ENCODE measurements around the gene CZIB.

The CZIB gene

DNA sequence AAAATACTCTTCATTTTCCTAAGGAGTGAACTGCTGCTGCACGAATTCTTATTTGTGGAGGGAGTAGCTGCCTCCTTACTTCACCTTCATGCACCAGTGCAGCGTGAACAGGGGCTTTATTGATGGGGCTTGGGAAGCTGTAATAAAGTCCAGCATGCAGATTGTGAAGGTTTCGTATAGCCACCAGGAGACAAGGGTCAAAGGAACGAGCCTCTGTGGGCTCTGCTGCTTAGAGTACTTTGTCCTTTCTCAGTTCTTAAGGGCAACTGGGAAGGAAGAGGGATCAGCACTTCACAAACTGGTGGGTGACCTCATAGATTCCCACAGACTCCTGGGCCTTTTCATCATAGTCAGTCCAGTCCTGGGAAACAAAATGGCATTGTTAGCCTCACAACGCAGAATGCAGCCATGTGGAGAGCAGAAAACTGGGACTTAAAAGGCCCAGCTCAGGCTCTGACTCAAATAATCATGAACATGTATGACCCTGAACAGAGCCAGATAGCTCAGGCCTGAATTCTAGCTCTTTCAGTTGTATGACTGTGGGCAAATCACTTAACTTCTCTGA is 6.0 kb downstream of the CZIB start:
- no peak for TF ChIP-seq EZH2 (optimal IDR thresholded peaks at IDR 0.05; ENCODE audit: low read depth, low read length)
- no peak for TF ChIP-seq CTCF (IDR thresholded peaks at IDR 0.05; ENCODE audit: low read length)
- no peak for TF ChIP-seq EZH2phosphoT487 (IDR thresholded peaks at IDR 0.05; ENCODE audit: low read length)
- H3K4me1 ChIP-seq (ENCODE audit: low read length): peaks cover 4% of the 10 kb centered on the region; the same call in 1 of the 2 replicates
- no peaks in the 10 kb centered on the region for H3K27me3 ChIP-seq (replicated peaks; ENCODE audit: insufficient read depth, low read length)
- no peaks in the 10 kb centered on the region for H3F3A ChIP-seq (ENCODE audit: insufficient read depth, low read length)
- no peaks in the 10 kb centered on the region for H3K9me3 ChIP-seq (replicated peaks; ENCODE audit: insufficient read depth, low read length)
- H2AFZ ChIP-seq (ENCODE audit: low read length): no peak overlapping the region
- no peak overlapping the region for H3K4me2 ChIP-seq (ENCODE audit: low read depth, low read length)
- H3K27ac ChIP-seq (ENCODE audit: low read length): no peak overlapping the region
- no peaks in the 10 kb centered on the region for H4K20me1 ChIP-seq (ENCODE audit: insufficient read depth, low read length)
- DNase-seq: no peak
- H3K36me3 ChIP-seq (replicated peaks; ENCODE audit: insufficient read depth, low read length): no peaks in the 10 kb centered on the region
- H3K9ac ChIP-seq (ENCODE audit: low read length): no peak overlapping the region
- H3K9me2 ChIP-seq (replicated peaks; ENCODE audit: insufficient read depth, low read length): no peaks in the 10 kb centered on the region
- H3K4me3 ChIP-seq (ENCODE audit: low read length): no peak overlapping the region
- peaks cover 3% of the 10 kb centered on the region for H3K79me2 ChIP-seq (ENCODE audit: low read length)

- Histone ChIP-seq H3K9me3 (replicated peaks; ENCODE audit: insufficient read depth, low read length) (no peaks in the 10 kb centered on the region), H3K4me3 (ENCODE audit: low read length) (no peak overlapping the region)
Observed at GRCh38 chr1:53210954-53211353, 9.5 kb downstream of the CZIB start.

GRCh38 chr1:53210352-53210751 is 10.1 kb downstream of the CZIB start:
- Histone ChIP-seq H3K4me2 (ENCODE audit: low read depth, low read length) (no peak overlapping the region), H3K36me3 (replicated peaks; ENCODE audit: insufficient read depth, low read length) (0 out of 2 replicates have a peak, but pooled peaks cover 2% of the 10 kb centered on the region), H3F3A (ENCODE audit: insufficient read depth, low read length) (no peaks in the 10 kb centered on the region), H3K9ac (ENCODE audit: low read length) (no peak overlapping the region), H3K27ac (ENCODE audit: low read length) (no peak overlapping the region), H3K4me3 (ENCODE audit: low read length) (no peak overlapping the region), H3K9me3 (replicated peaks; ENCODE audit: insufficient read depth, low read length) (no peaks in the 10 kb centered on the region), H4K20me1 (ENCODE audit: insufficient read depth, low read length) (no peaks in the 10 kb centered on the region), H3K27me3 (replicated peaks; ENCODE audit: insufficient read depth, low read length) (no peaks in the 10 kb centered on the region), H2AFZ (ENCODE audit: low read length) (no peak overlapping the region), H3K9me2 (replicated peaks; ENCODE audit: insufficient read depth, low read length) (no peaks in the 10 kb centered on the region), H3K4me1 (ENCODE audit: low read length) (no peaks in the 10 kb centered on the region), H3K79me2 (ENCODE audit: low read length) (no peaks in the 10 kb centered on the region)
- DNase-seq: no peak
- no peak for TF ChIP-seq EZH2 (optimal IDR thresholded peaks at IDR 0.05; ENCODE audit: low read depth, low read length)
- TF ChIP-seq CTCF (IDR thresholded peaks at IDR 0.05; ENCODE audit: low read length): no peak
- TF ChIP-seq EZH2phosphoT487 (IDR thresholded peaks at IDR 0.05; ENCODE audit: low read length): no peak

More at GRCh38 chr1:53210954-53211353, 9.5 kb downstream of the CZIB start:
- Histone ChIP-seq H3K9ac (ENCODE audit: low read length) (no peak overlapping the region), H3K27me3 (replicated peaks; ENCODE audit: insufficient read depth, low read length) (no peaks in the 10 kb centered on the region), H3K36me3 (replicated peaks; ENCODE audit: insufficient read depth, low read length) (no peaks in the 10 kb centered on the region), H3F3A (ENCODE audit: insufficient read depth, low read length) (no peaks in the 10 kb centered on the region), H3K4me1 (ENCODE audit: low read length) (no peaks in the 10 kb centered on the region), H4K20me1 (ENCODE audit: insufficient read depth, low read length) (no peaks in the 10 kb centered on the region), H2AFZ (ENCODE audit: low read length) (no peak overlapping the region), H3K27ac (ENCODE audit: low read length) (no peak overlapping the region), H3K79me2 (ENCODE audit: low read length) (no peaks in the 10 kb centered on the region), H3K4me2 (ENCODE audit: low read depth, low read length) (no peak overlapping the region), H3K9me2 (replicated peaks; ENCODE audit: insufficient read depth, low read length) (no peaks in the 10 kb centered on the region)
- no peak for TF ChIP-seq EZH2phosphoT487 (IDR thresholded peaks at IDR 0.05; ENCODE audit: low read length)
- no peak for TF ChIP-seq CTCF (IDR thresholded peaks at IDR 0.05; ENCODE audit: low read length)
- TF ChIP-seq EZH2 (optimal IDR thresholded peaks at IDR 0.05; ENCODE audit: low read depth, low read length): no peak
- no peak for DNase-seq
